BJ (cell line): ENCODE measurements around the gene CLK4. TPM values are rescaled to one million over a fixed set of nuclear protein-coding genes. Genes with fewer than 3 reads are reported as not detected.

Experiments
- CTCF ChIA-PET: fragments of 350-600 bp; formaldehyde crosslinking; extraction: SDS; loops from one replicate; lab custom pipeline; 2021; ENCODE audit warnings: antibody characterized with exemption, inconsistent platforms; lab: Yijun Ruan, JAX
- POLR2A ChIA-PET: fragments of 300-600 bp; sonication (Branson Sonifier 250); formaldehyde crosslinking; extraction: SDS; loops from one replicate; lab custom pipeline; 2021; ENCODE audit warnings: antibody characterized with exemption; lab: Charles Lee
- DNase-seq: peaks from one replicate; pipeline ENCODE4 v3.0.0-alpha.2; 2011; ENCODE audit warnings: low read depth
- H3K27me3 ChIP-seq: 2 replicates; pipeline ENCODE4 v1.6.0; 2011; ENCODE audit warnings: low read length; ENCODE audit not compliant: control insufficient read depth, insufficient read depth
- H3K36me3 ChIP-seq: 2 replicates; pipeline ENCODE4 v1.5.1; 2011; ENCODE audit warnings: low read length; ENCODE audit not compliant: control insufficient read depth, insufficient read depth
- H3K4me3 ChIP-seq: 2 replicates; pipeline ENCODE4 v1.5.1; 2011; ENCODE audit warnings: low read depth, mild to moderate bottlenecking, control low read depth, low read length
- CTCF ChIP-seq: IDR thresholded peaks from 2 replicates; pipeline ENCODE4 v1.5.1; 2011; ENCODE audit warnings: low read depth, mild to moderate bottlenecking, control low read depth, inconsistent platforms, low read length, moderate library complexity; ENCODE audit not compliant: insufficient read depth
- polyA plus RNA-seq: library from polyadenylated mRNA; depleted of rRNA; stranded (reverse); fragments of >200 nt; gene quantifications from 2 replicates; pipeline ENCODE4 v1.2.3, GENCODE V29; 2011

CLK4 gene
- polyA plus RNA-seq, 1 experiment, result 12.4 TPM

DNA sequence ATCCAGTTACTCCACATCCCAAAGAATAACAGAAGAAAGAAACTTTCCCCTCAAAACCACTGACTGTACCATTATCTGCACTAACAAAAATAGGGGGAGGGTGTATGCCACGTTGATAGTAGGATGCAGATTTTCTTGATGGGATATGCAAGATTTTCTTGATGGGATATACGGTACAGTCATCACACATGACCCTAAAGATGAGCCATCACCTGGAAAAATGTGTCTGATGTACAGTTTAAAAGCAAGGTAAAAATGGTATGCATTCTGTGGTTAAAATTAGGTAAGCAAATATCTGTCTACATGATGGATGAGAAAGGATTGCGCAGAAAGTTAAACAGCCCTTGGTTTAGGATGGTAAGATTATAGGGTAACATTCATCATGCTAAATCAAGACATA, 45.2 kb downstream of the CLK4 start:
- ChIA-PET CTCF (no interaction called here), POLR2A (no interaction called here)

GRCh38 chr5:178580271-178580955, 46.4 kb downstream of the CLK4 start:
- Histone ChIP-seq H3K27me3 (no peaks in the 10 kb centered on the region), H3K36me3 (no peaks in the 10 kb centered on the region), H3K4me3 (no peak overlapping the region)
- DNase-seq, result no peak
- ChIA-PET POLR2A (no interaction called here), CTCF (no interaction called here)
- TF ChIP-seq CTCF, result no peak

More for the DNA sequence above, 45.2 kb downstream of the CLK4 start:
- TF ChIP-seq CTCF, result no peak
- H3K36me3 ChIP-seq, result no peaks in the 10 kb centered on the region
- DNase-seq, result no peak
- H3K27me3 ChIP-seq, result no peaks in the 10 kb centered on the region
- H3K4me3 ChIP-seq, result no peak overlapping the region

DNA sequence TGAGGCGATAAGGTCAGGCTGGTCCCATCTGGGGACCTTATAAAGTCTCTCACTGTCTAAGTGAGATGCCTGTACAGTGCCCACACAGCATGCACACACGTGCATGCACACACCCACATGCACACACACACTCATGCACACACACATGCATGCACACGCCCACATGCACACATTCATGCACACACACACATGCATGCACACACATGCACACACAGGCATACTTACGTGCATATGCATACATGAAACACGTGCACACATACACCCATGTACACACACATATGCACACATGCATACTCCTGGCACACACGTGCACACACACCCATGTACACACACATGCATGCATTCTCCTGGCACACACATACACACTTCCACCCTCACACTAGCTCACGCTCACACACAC, 48.9 kb downstream of the CLK4 start:
- Histone ChIP-seq H3K4me3 (no peak overlapping the region), H3K27me3 (no peaks in the 10 kb centered on the region), H3K36me3 (no peaks in the 10 kb centered on the region)
- DNase-seq, result no peak
- POLR2A ChIA-PET, result no interaction called here
- TF ChIP-seq CTCF, result no peak
- CTCF ChIA-PET, result interaction anchor here (0.6 kb wide), 1 partner anchor 166 kb away, joined by 4 read pairs; no protein-coding TSS in a partner anchor

GRCh38 chr5:178577376-178577839, 49.4 kb downstream of the CLK4 start:
- Histone ChIP-seq H3K36me3 (no peaks in the 10 kb centered on the region), H3K4me3 (no peak overlapping the region), H3K27me3 (no peaks in the 10 kb centered on the region)
- CTCF ChIA-PET, result no interaction called here
- DNase-seq, result no peak
- no peak for TF ChIP-seq CTCF
- POLR2A ChIA-PET, result no interaction called here

DNA sequence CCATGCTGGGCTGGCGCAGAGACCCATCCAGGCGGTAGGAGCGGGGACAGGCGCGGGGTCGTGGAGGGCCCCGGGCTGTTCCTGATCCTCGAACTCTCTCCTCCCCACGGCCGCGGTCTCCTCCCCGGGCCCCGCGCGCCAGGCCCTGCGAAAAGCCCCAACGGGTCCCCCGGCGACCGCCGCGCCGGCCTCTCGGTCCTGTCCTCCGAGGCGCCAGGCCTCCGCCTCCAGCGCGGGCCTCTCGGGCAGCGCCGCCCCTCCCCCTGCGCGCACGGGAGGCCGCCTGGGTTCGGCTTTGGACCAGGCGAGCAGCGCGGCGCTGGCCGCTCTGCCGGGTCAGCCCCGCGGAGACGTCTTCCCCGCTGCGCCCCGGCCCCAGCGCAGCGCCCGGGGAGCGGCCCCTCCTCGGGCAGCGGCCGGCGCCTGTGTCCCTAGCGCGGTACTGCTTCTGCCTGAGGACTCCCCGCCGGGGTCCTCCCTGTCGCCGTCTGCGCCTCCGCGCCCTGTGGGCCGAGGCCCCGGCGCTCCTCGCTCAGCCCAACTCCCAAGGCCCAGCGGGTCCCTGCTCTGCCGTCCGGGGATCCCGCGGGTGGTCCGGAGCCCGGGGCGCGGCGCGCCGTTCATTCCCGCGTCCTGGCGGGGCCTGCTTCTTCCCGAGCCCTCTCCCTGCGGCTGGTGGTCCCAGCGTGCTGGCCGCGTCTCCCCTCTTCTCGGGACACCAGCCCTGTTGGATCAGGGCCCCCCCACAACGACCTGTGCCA, 50.1 kb downstream of the CLK4 start:
- ChIA-PET CTCF (no interaction called here), POLR2A (no interaction called here)
- no peak for TF ChIP-seq CTCF
- Histone ChIP-seq H3K36me3 (no peaks in the 10 kb centered on the region), H3K4me3 (no peak overlapping the region), H3K27me3 (no peaks in the 10 kb centered on the region)
- DNase-seq, result no peak
